Smooth muscle cell (in vitro differentiated cells): ENCODE results near the gene HSBP1. TPM values are rescaled to one million over a fixed set of nuclear protein-coding genes. Genes with fewer than 3 reads are reported as not detected.
A peak's percentile ranks its signal among the peaks of the same experiment; 100 is the strongest.

ENCODE experiments used
- DNase-seq: peaks from one replicate; lab custom pipeline; 2025; ENCODE audit not compliant: unreplicated experiment; lab: John Stamatoyannopoulos, UW
- H2AFZ ChIP-seq: fragments of 200-600 bp; sonication (generic); 2 replicates; pipeline ENCODE4 v1.6.0; 2016; ENCODE audit warnings: antibody characterized with exemption, low read depth, mild to moderate bottlenecking
- H3F3A ChIP-seq: fragments of 200-600 bp; sonication (generic); 2 replicates; pipeline ENCODE4 v1.6.0; 2017; ENCODE audit warnings: antibody characterized with exemption, low read depth
- H3K27ac ChIP-seq: fragments of 200-600 bp; sonication (generic); 2 replicates; pipeline ENCODE4 v1.5.1; 2016; ENCODE audit warnings: low read depth, mild to moderate bottlenecking
- H3K27me3 ChIP-seq: fragments of 200-600 bp; sonication (generic); 2 replicates; pipeline ENCODE4 v1.6.1; 2016; ENCODE audit warnings: low read depth, mild to moderate bottlenecking
- H3K36me3 ChIP-seq: fragments of 200-600 bp; sonication (generic); 2 replicates; pipeline ENCODE4 v1.5.1; 2016; ENCODE audit warnings: low read depth
- H3K4me1 ChIP-seq: fragments of 200-600 bp; sonication (generic); 2 replicates; pipeline ENCODE4 v1.5.1; 2016; ENCODE audit warnings: low read depth
- H3K4me2 ChIP-seq: fragments of 200-600 bp; sonication (generic); 2 replicates; pipeline ENCODE4 v1.6.0; 2016; ENCODE audit warnings: mild to moderate bottlenecking
- H3K4me3 ChIP-seq: fragments of 200-600 bp; sonication (generic); 2 replicates; pipeline ENCODE4 v1.5.1; 2016; ENCODE audit warnings: mild to moderate bottlenecking
- H3K79me2 ChIP-seq: fragments of 200-600 bp; sonication (generic); 2 replicates; pipeline ENCODE4 v1.6.0; 2016; ENCODE audit warnings: low read depth, mild to moderate bottlenecking
- H3K9ac ChIP-seq: fragments of 200-600 bp; sonication (generic); 2 replicates; pipeline ENCODE4 v1.6.0; 2016; ENCODE audit warnings: low read depth
- H3K9me3 ChIP-seq: fragments of 200-600 bp; sonication (generic); replicated peaks from 2 replicates; pipeline ENCODE4 v1.5.1; 2016; ENCODE audit warnings: low read depth
- H4K20me1 ChIP-seq: fragments of 200-600 bp; sonication (generic); 2 replicates; pipeline ENCODE4 v1.6.0; 2016; ENCODE audit warnings: low read depth
- CTCF ChIP-seq: fragments of 200-600 bp; sonication (generic); IDR thresholded peaks from 2 replicates; pipeline ENCODE4 v1.5.1; 2017; ENCODE audit warnings: borderline replicate concordance, mild to moderate bottlenecking, antibody characterized with exemption; ENCODE audit not compliant: insufficient read depth, poor library complexity, severe bottlenecking
- WGBS: methylation state at CpG from one replicate; pipeline ENCODE4 v1.1.7; 2016; ENCODE audit warnings: low lambda C conversion rate; 5-methylcytosine and 5-hydroxymethylcytosine counted together
- polyA plus RNA-seq: library from polyadenylated mRNA; unstranded; fragments of >200 nt; fragmentation: Nextera tagmentation; extraction: Ambion mirVana; gene quantifications from 2 replicates; pipeline ENCODE4 v1.2.1, GENCODE V29; 2016
- total RNA-seq: library from RNA; depleted of rRNA; stranded (reverse); fragments of >200 nt; gene quantifications from 2 replicates; pipeline ENCODE4 v1.2.3, GENCODE V29; 2014

Gene HSBP1
- total and polyA plus RNA-seq, 2 experiments from 2014 or later = 20.3 to 390 TPM

- Histone ChIP-seq H3K79me2 (no peaks in the 10 kb centered on the region), H3K4me1 (no peaks in the 10 kb centered on the region), H3K9ac (no peak overlapping the region), H3K27me3 (no peaks in the 10 kb centered on the region), H4K20me1 (no peaks in the 10 kb centered on the region), H3K4me2 (no peak overlapping the region), H3K9me3 (no peaks in the 10 kb centered on the region), H3K36me3 (no peaks in the 10 kb centered on the region), H3K27ac (no peak overlapping the region), H3K4me3 (no peak overlapping the region), H2AFZ (no peak overlapping the region), H3F3A (no peaks in the 10 kb centered on the region)
- DNase-seq = no peak
- no peak for TF ChIP-seq CTCF
- 91% methylated on average over 10 of the region's 10 CpGs for WGBS
Observed at GRCh38 chr16:83794860-83795554, 12.8 kb upstream of the HSBP1 start.

DNA sequence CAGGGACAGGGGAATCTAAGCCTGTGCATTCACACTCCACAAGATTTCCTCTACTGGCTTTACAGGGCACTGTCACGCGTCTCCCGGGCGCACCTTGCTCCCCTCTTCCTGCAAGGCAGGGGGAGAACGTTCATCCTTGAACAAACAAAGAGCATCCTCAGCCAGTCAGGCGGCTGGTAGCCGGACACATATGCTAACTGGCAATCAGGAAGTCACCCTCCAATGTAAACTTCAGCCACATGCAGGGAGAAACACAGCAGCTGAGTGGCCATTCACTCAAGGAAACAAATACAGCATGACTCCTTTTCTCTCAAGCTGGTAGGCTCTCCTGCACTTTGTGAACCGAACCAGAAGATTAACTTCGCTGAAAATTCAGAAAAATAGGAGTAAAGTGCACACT lies 10.8 kb upstream of the HSBP1 start:
- Histone ChIP-seq H3K9me3 (no peaks in the 10 kb centered on the region), H3K4me2 (no peak overlapping the region), H3F3A (no peaks in the 10 kb centered on the region), H3K4me3 (no peak overlapping the region), H2AFZ (no peak overlapping the region), H3K27ac (no peak overlapping the region), H3K4me1 (no peaks in the 10 kb centered on the region), H3K36me3 (no peaks in the 10 kb centered on the region), H3K79me2 (no peaks in the 10 kb centered on the region), H4K20me1 (no peaks in the 10 kb centered on the region), H3K9ac (no peak overlapping the region), H3K27me3 (no peaks in the 10 kb centered on the region)
- no peak for DNase-seq
- 85% methylated on average over 9 of the region's 9 CpGs for WGBS
- no peak for TF ChIP-seq CTCF

- no peaks in the 10 kb centered on the region for H3K79me2 ChIP-seq
- no peaks in the 10 kb centered on the region for H3K9me3 ChIP-seq
- no peaks in the 10 kb centered on the region for H3F3A ChIP-seq
- no peak overlapping the region for H3K9ac ChIP-seq
- H2AFZ ChIP-seq = no peak overlapping the region
- H3K4me3 ChIP-seq = no peak overlapping the region
- no peak overlapping the region for H3K27ac ChIP-seq
- 62% methylated on average over 1 of the region's 1 CpG for WGBS
- H3K4me2 ChIP-seq = no peak overlapping the region
- TF ChIP-seq CTCF = no peak
- DNase-seq = no peak
- peaks cover 6% of the 10 kb centered on the region for H3K4me1 ChIP-seq
- no peaks in the 10 kb centered on the region for H3K36me3 ChIP-seq
- H3K27me3 ChIP-seq = no peaks in the 10 kb centered on the region
- no peaks in the 10 kb centered on the region for H4K20me1 ChIP-seq
Observed at GRCh38 chr16:83799336-83799735, 8.4 kb upstream of the HSBP1 start.

DNA sequence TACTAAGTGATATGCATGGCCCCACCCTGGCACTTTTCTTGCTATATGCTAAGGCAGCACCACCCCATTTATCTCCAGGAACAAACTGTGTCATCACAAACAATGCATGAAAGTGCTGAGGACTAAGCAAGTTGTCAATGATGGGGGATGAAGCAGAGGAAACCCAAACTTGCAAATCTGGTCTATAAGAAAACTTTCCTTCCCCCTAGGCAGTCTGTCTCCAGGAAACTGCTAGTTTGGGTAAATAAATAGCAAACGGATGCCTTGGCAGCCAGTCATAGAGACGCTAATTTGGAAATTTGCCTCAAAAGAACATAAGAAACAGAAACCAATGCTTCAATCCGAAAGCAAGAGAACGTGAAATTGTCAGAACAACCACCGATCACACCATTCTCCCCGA lies 5.6 kb upstream of the HSBP1 start:
- DNase-seq = no peak
- no peak overlapping the region for H3K4me3 ChIP-seq
- peaks cover 5% of the 10 kb centered on the region for H3F3A ChIP-seq
- H3K4me1 ChIP-seq = peaks cover 6% of the 10 kb centered on the region
- H3K9ac ChIP-seq = peak overlapping the region; percentile 57
- H3K27ac ChIP-seq = peak overlapping the region; percentile 19
- no peaks in the 10 kb centered on the region for H4K20me1 ChIP-seq
- peak overlapping the region; percentile 83 for H2AFZ ChIP-seq
- no peaks in the 10 kb centered on the region for H3K36me3 ChIP-seq
- H3K4me2 ChIP-seq = peak overlapping the region; percentile 64
- no peaks in the 10 kb centered on the region for H3K9me3 ChIP-seq
- no peak for TF ChIP-seq CTCF
- H3K79me2 ChIP-seq = no peaks in the 10 kb centered on the region
- WGBS = 36% methylated on average over 6 of the region's 6 CpGs
- H3K27me3 ChIP-seq = no peaks in the 10 kb centered on the region
